Suprapubic skin (tissue), 4 donors: Measurements from ENCODE around the gene OPTN. TPM values are rescaled to one million over a fixed set of nuclear protein-coding genes. Genes with fewer than 3 reads are reported as not detected.
A peak's percentile ranks its signal among the peaks of the same experiment; 100 is the strongest.
"Not testable (repeated sequence)": the region's sequence is repeated elsewhere in the genome, so short reads cannot be mapped to it uniquely, and the experiment has no call there.

Source experiments
- DNase-seq, 2 donors: peaks; one replicate each; pipeline ENCODE4 v3.0.0-alpha.2; 2019; ENCODE audit warnings: low spot score in 2 of 2
- H3K27ac ChIP-seq: fragments of 200-600 bp; sonication (generic); one replicate; pipeline ENCODE4 v1.5.1; 2019
- H3K27me3 ChIP-seq: fragments of 200-600 bp; sonication (generic); one replicate; pipeline ENCODE4 v1.5.1; 2019
- H3K36me3 ChIP-seq: fragments of 200-600 bp; sonication (generic); one replicate; pipeline ENCODE4 v1.5.1; 2019
- H3K4me1 ChIP-seq: fragments of 200-600 bp; sonication (generic); one replicate; pipeline ENCODE4 v1.5.1; 2019
- H3K4me3 ChIP-seq: fragments of 200-600 bp; sonication (generic); one replicate; pipeline ENCODE4 v1.5.1; 2019; ENCODE audit warnings: mild to moderate bottlenecking
- H3K9me3 ChIP-seq: fragments of 200-600 bp; sonication (generic); one replicate; pipeline ENCODE4 v1.5.1; 2019
- CTCF ChIP-seq, 2 donors: fragments of 200-600 bp in 1 of 2; fragments of 450-650 bp in 1 of 2; sonication (generic) in 1 of 2; IDR thresholded peaks; one replicate each; pipeline ENCODE4 v1.5.1; 2016 to 2019; ENCODE audit warnings: antibody characterized with exemption in 2 of 2, mild to moderate bottlenecking in 1 of 2, moderate library complexity in 1 of 2
- EP300 ChIP-seq: sonication (generic); formaldehyde crosslinking; IDR thresholded peaks from one replicate; pipeline ENCODE4 v1.6.1; 2017; ENCODE audit warnings: antibody characterized with exemption
- POLR2A ChIP-seq, 2 donors: fragments of 450-650 bp; IDR thresholded peaks; one replicate each; pipeline ENCODE4 v1.6.1; 2017; ENCODE audit warnings: antibody characterized with exemption in 2 of 2, mild to moderate bottlenecking in 2 of 2, moderate library complexity in 2 of 2
- POLR2AphosphoS5 ChIP-seq, 3 donors: sonication (generic); formaldehyde crosslinking; IDR thresholded peaks; one replicate each; pipeline ENCODE4 v1.6.1; 2017; ENCODE audit warnings: antibody characterized with exemption in 3 of 3
- WGBS: methylation state at CpG from one replicate; pipeline ENCODE4 v1.1.5; 2018; 5-methylcytosine and 5-hydroxymethylcytosine counted together
- total RNA-seq, 4 donors: library from RNA; depleted of rRNA; stranded (reverse); fragments of >200 nt; gene quantifications; one replicate each; pipeline ENCODE4 v1.1.0, GENCODE V29; 2016

Gene OPTN
- total RNA-seq, 4 donors from 2014 or later = 43.7 to 75.6 (median 62.5) TPM

DNA sequence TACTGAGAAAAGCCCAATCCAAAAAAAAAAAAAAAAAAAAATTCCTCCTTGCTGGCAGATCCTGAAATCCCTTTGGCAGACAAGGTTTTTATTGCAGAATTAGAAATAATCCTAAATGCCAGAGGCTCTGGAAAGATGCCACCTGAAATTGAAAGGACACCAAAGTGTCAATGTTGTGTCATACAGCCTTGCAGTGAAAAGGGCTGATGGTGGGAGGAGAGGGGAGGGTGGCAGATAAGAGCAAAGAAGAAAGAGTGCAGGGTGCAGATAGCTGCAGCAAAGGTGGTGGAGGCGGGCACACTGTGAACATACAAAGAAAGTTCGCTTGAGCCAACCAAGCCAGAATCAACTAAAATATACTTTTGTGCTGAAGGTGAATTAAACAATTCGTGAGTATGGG is 8.2 kb upstream of the OPTN start:
- H3K36me3 ChIP-seq = no peaks in the 10 kb centered on the region
- DNase-seq = no peak
- H3K4me3 ChIP-seq = no peak overlapping the region
- no peaks in the 10 kb centered on the region for H3K9me3 ChIP-seq
- peaks cover 12% of the 10 kb centered on the region for H3K4me1 ChIP-seq
- 49% methylated on average over 3 of the region's 3 CpGs for WGBS
- TF ChIP-seq POLR2AphosphoS5 (IDR thresholded peaks at IDR 0.05) = no peak
- no peak for TF ChIP-seq EP300
- no peak for TF ChIP-seq CTCF (IDR thresholded peaks at IDR 0.05)
- no peak for TF ChIP-seq POLR2A (IDR thresholded peaks at IDR 0.05)
- H3K27me3 ChIP-seq = no peaks in the 10 kb centered on the region
- H3K27ac ChIP-seq = no peak overlapping the region

DNA sequence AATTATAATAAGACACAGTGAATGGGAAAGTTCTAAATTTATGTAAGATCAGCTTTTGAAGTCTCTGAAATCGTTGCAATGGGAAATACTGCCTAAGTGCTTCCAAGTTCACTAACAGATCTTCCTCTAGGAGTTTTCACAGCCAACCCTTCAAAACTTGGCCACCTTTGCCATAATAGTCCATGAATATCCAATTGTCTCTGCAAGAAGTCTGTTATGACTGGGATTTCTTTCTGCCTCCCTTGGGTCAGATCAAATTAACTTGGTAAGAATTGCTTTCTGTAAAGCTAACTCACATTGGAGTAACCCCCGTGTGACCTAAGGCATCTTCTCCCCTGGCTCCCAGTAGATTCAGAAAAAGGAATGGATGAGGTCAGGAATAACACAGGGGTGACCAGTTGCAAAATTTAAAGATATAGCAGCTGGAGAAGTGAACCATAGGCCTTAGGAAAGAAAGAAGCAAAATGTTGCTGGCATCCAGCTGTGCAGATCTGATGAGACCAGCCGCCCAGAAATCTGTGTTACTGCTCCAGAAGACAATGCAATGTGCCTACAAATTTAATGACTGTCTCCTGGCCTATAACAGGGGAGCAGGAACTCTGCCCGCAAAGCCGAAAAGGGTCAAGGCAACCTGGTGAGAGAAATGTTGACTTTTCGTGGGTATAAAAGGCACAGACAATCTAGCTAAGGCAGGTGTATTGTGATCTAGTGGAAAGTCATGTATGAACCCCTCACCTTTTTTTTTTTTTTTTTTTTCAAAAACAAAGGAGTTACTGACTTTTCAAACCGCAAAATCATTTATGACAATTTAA is 7.5 kb upstream of the OPTN start:
- no peaks in the 10 kb centered on the region for H3K36me3 ChIP-seq
- no peak overlapping the region for H3K27ac ChIP-seq
- no peaks in the 10 kb centered on the region for H3K9me3 ChIP-seq
- no peaks in the 10 kb centered on the region for H3K27me3 ChIP-seq
- H3K4me1 ChIP-seq = peaks cover 12% of the 10 kb centered on the region
- 68% methylated on average over 7 of the region's 7 CpGs for WGBS
- no peak for TF ChIP-seq POLR2A (IDR thresholded peaks at IDR 0.05)
- no peak for TF ChIP-seq POLR2AphosphoS5 (IDR thresholded peaks at IDR 0.05)
- no peak for TF ChIP-seq CTCF (IDR thresholded peaks at IDR 0.05)
- TF ChIP-seq EP300 = no peak
- no peak for DNase-seq
- no peak overlapping the region for H3K4me3 ChIP-seq

- H3K36me3 ChIP-seq, H3K9me3 ChIP-seq, H3K4me3 ChIP-seq, H3K27ac ChIP-seq, DNase-seq, H3K27me3 ChIP-seq: not testable (repeated sequence)
- H3K4me1 ChIP-seq = peaks cover 16% of the 10 kb centered on the region
- WGBS = 91% methylated on average over 4 of the region's 4 CpGs
Observed at GRCh38 chr10:13094082-13094481, 5.9 kb upstream of the OPTN start.

- no peak overlapping the region for H3K27ac ChIP-seq
- TF ChIP-seq EP300 = no peak
- TF ChIP-seq POLR2A (IDR thresholded peaks at IDR 0.05) = no peak
- TF ChIP-seq POLR2AphosphoS5 (IDR thresholded peaks at IDR 0.05) = no peak
- no peak for TF ChIP-seq CTCF (IDR thresholded peaks at IDR 0.05)
- no peak for DNase-seq
- no peaks in the 10 kb centered on the region for H3K36me3 ChIP-seq
- 74% methylated on average over 3 of the region's 3 CpGs for WGBS
- H3K4me1 ChIP-seq = peaks cover 21% of the 10 kb centered on the region
- H3K27me3 ChIP-seq = no peaks in the 10 kb centered on the region
- no peaks in the 10 kb centered on the region for H3K9me3 ChIP-seq
- no peak overlapping the region for H3K4me3 ChIP-seq
Observed at GRCh38 chr10:13095094-13095493, 4.9 kb upstream of the OPTN start.

DNA sequence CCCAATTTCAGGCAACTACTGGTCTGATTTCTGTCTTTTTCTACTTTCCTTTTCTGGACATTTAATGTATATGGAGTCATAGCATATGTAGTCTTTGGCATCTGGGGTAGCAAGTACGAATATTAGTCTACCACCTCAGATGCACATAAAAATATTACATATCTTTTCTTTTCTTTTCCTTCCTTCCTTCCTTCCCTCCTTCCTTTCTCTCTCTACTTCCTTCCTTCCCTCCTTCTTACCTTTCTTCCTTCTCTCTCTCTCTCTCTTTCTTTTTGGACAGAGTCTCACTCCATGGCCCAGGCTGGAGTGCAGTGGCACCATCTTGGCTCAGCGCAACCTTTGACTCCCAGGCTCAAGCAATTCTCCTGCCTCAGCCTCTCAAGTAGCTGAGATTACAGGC is 4.0 kb upstream of the OPTN start:
- H3K27ac ChIP-seq = no peak overlapping the region
- no peaks in the 10 kb centered on the region for H3K9me3 ChIP-seq
- H3K27me3 ChIP-seq = no peaks in the 10 kb centered on the region
- no peaks in the 10 kb centered on the region for H3K36me3 ChIP-seq
- DNase-seq = no peak
- no peak overlapping the region for H3K4me3 ChIP-seq
- WGBS = 87% methylated on average over 2 of the region's 2 CpGs
- H3K4me1 ChIP-seq = peaks cover 22% of the 10 kb centered on the region
- TF ChIP-seq EP300 (no peak), POLR2A (IDR thresholded peaks at IDR 0.05) (no peak)

DNA sequence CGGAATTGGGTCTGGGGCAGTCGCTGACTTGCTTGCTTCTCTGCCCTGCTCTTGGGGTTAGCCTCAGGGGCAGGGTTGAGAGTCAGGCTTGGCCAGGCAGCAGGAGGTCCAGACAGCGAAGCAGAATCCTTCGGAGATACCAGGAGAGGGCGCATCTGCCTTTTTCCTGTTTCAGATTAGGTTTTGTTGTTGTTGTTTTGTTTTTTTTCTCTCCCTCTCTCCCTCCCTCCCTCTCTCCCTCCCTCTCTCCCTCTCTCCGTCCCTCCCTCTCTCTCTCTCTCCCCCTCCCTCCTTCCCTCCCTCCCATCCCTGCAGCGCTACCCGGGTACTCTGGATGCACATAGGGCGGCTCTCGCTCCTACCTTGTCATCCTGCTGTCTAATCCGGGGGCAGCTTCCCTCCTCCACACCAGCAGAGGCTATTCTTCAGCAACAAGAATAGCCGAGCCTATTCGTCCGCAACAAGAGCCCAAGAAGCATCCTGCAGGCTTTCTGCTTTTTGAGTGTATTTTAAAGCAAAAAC is 758 bp upstream of the OPTN start:
- no peak for DNase-seq
- 1% methylated on average over 14 of the region's 14 CpGs for WGBS
- no peaks in the 10 kb centered on the region for H3K27me3 ChIP-seq
- H3K27ac ChIP-seq = peak overlapping the region; percentile 98
- peak overlapping the region; percentile 98 for H3K4me3 ChIP-seq
- H3K4me1 ChIP-seq = peaks cover 38% of the 10 kb centered on the region
- H3K36me3 ChIP-seq = no peaks in the 10 kb centered on the region
- H3K9me3 ChIP-seq = no peaks in the 10 kb centered on the region
- TF ChIP-seq CTCF (IDR thresholded peaks at IDR 0.05) = peak; percentile 18 to 25
- TF ChIP-seq EP300 = no peak
